Retinal pigment epithelial cell (primary cell): ENCODE results near the gene ZFP69B.
A peak's percentile ranks its signal among the peaks of the same experiment; 100 is the strongest.
"Not testable (repeated sequence)": the region's sequence is repeated elsewhere in the genome, so short reads cannot be mapped to it uniquely, and the experiment has no call there.

Experiments used
- DNase-seq: peaks from one replicate; pipeline ENCODE4 v3.0.0-alpha.2; 2010; ENCODE audit warnings: low read depth
- H3K4me3 ChIP-seq: 2 replicates; pipeline ENCODE4 v1.5.1; 2011; ENCODE audit warnings: mild to moderate bottlenecking, low read length, control low read depth, moderate library complexity
- TF ChIP-seq, protein P1 (sequence below): conservative IDR thresholded peaks from 2 replicates; pipeline ENCODE4 v1.5.1; 2011; ENCODE audit warnings: low read depth, low read length, control low read depth, inconsistent platforms

Gene ZFP69B

DNA sequence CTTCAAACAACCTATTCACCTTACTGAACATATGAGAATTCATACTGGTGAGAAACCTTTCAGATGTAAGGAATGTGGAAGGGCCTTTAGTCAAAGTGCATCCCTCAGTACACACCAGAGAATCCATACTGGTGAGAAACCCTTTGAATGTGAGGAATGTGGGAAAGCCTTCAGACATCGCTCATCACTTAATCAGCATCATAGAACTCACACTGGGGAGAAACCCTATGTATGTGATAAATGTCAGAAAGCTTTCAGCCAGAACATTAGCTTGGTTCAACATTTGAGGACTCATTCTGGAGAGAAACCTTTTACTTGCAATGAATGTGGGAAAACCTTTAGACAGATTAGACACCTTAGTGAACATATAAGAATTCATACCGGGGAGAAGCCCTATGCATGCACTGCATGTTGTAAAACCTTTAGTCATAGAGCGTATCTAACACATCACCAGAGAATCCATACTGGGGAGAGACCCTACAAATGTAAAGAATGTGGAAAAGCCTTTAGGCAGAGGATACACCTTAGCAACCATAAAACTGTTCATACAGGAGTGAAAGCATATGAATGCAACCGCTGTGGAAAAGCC lies 45.1 kb downstream of the ZFP69B start:
- no peak overlapping the region for H3K4me3 ChIP-seq

DNA sequence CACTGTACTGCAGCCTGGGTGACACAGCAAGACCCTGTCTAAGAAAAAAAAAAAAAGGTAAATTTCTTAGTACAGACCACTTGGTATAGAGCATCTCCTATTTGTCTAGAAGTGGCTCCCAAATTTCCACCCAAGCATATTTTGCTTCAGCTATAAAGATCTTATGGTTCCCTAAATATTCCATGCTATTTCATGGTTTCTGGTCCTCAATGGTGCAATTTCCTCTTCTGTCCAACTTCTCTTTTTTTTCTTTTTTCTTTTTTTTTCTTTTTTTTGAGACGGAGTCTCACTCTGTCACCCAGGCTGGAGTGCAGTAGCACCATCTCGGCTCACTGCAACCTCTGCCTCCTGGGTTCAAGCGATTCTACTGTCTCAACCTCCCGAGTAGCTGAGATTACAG lies 52.4 kb downstream of the ZFP69B start:
- H3K4me3 ChIP-seq, DNase-seq: not testable (repeated sequence)

More for the DNA sequence above, 45.1 kb downstream of the ZFP69B start:
- DNase-seq = no peak
- TF ChIP-seq, protein P1, sequence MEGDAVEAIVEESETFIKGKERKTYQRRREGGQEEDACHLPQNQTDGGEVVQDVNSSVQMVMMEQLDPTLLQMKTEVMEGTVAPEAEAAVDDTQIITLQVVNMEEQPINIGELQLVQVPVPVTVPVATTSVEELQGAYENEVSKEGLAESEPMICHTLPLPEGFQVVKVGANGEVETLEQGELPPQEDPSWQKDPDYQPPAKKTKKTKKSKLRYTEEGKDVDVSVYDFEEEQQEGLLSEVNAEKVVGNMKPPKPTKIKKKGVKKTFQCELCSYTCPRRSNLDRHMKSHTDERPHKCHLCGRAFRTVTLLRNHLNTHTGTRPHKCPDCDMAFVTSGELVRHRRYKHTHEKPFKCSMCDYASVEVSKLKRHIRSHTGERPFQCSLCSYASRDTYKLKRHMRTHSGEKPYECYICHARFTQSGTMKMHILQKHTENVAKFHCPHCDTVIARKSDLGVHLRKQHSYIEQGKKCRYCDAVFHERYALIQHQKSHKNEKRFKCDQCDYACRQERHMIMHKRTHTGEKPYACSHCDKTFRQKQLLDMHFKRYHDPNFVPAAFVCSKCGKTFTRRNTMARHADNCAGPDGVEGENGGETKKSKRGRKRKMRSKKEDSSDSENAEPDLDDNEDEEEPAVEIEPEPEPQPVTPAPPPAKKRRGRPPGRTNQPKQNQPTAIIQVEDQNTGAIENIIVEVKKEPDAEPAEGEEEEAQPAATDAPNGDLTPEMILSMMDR = no peak

DNA sequence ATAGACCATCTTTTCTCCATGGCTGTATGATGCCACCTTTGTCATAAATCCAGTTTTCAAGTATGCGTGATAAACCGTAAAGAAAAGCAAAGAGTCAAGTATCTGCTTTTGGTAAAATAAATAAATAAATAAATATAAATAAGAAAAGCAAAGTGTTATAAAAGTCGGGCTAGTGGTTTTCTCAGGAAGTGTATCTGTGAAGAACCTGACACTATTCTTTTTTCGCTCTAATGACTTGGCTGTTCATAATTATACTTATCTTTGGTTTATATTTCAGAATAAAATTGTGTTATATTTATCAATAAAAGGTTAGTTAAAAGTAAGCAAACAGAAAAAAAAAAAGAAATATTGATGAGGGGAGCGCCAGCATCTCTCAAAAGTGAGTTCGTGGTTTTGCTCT lies 57.7 kb downstream of the ZFP69B start:
- peak overlapping the region; percentile 76 for H3K4me3 ChIP-seq
- no peak for DNase-seq
- TF ChIP-seq, protein P1 = no peak

DNA sequence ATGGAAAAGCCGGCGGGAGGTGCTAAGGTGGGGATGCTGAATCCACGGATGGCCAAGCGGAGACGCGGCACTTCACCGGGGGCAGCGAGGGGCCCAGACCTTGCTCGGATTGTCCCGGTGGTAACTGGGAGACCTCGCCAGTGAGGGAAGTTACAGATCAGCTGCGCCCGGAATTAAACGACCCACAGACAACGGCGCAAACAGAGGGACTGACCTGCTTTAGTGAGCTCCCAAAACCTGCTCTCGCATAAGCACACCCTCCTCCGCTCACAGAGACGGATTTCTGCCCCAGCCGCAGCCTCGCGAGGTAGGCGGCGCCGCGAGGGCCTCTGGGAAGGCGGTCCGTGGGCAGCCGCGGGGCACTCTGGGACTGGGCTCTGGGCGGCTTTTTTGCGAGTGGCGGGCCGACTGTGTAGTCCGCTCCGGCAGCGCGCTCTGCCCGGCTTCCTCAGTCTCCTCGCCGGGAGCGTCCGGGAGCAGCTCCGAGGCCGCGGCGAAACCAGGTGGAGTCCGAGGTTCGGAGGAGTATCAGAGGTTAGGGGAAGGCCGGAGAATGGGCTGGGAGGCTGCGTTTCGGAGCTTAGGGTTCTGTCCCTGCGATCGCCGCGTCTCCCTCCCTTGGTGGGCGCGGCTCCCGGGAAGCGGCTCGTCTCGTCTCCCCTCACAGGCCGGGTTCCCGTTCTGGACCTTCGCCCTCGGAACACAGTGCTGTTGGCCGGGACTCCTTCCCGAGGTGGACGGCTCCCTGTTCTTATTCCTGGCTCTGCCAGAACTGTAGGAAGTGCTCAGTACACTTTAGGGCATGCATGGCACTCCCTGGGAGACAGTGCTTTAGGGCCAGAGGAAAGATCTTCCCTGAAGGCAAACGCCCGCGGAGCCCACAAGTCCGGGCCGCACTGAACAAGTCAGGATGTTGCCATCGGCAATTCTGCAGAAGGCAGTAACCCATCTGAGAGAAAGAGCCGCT lies 58.4 kb downstream of the ZFP69B start, which contains the start of gene EXO5:
Gene EXO5, plus strand, starts transcription at position 393 of the 967 bp plus-strand sequence. CDS start 5,778 bp downstream, outside the sequence.
- DNase-seq = no peak
- peak within 1 kb of the TSS; percentile 76 for H3K4me3 ChIP-seq
- TF ChIP-seq, protein P1 = no peak
